K562 (cell line): ENCODE measurements around the gene IBTK. TPM values are rescaled to one million over a fixed set of nuclear protein-coding genes. Genes with fewer than 3 reads are reported as not detected.

Experiments used
- CBFA2T3 ChIP-seq: fragments of 450-650 bp; IDR thresholded peaks from 2 replicates; pipeline ENCODE4 v1.6.1; 2017
- EHMT2 ChIP-seq: fragments of 450-650 bp; IDR thresholded peaks from 2 replicates; pipeline ENCODE4 v1.6.1; 2018; ENCODE audit warnings: antibody characterized with exemption
- ELF4 ChIP-seq: fragments of 450-650 bp; formaldehyde crosslinking; IDR thresholded peaks from 2 replicates; pipeline ENCODE4 v1.4.0; 2022; ENCODE audit warnings: missing genetic modification characterization
- ETV5 ChIP-seq: sonication (generic); formaldehyde crosslinking; IDR thresholded peaks from 2 replicates; pipeline ENCODE4 v1.4.0; 2020; ENCODE audit warnings: low read depth, mild to moderate bottlenecking, missing genetic modification reagents
- HNRNPK ChIP-seq: fragments of 200-400 bp; formaldehyde crosslinking; IDR thresholded peaks from one replicate; pipeline ENCODE4 v1.6.1; 2018; ENCODE audit warnings: mild to moderate bottlenecking, low read depth, low read length; ENCODE audit not compliant: poor library complexity, severe bottlenecking
- HSF4 ChIP-seq: fragments of 250-450 bp; sonication (Bioruptor Pico); IDR thresholded peaks from 2 replicates; pipeline ENCODE4 v2.1.2; 2022; ENCODE audit warnings: mild to moderate bottlenecking, moderate library complexity, borderline replicate concordance
- KLF6 ChIP-seq: fragments of 250-450 bp; sonication (Bioruptor Pico); IDR thresholded peaks from 2 replicates; pipeline ENCODE4 v1.4.0; 2020; ENCODE audit warnings: mild to moderate bottlenecking, moderate library complexity, borderline replicate concordance
- NR2C2 ChIP-seq, 2 experiments: fragments of 200-800 bp in 1 of 2; sonication (Bioruptor generic) in 1 of 2; sonication (generic) in 1 of 2; formaldehyde crosslinking in 1 of 2; IDR thresholded peaks; 2 replicates each; pipeline versions ENCODE4 v1.6.1 to v1.8.0; 2016 to 2022; ENCODE audit warnings: mild to moderate bottlenecking in 1 of 2, missing compliant biosample characterization in 1 of 2, missing genetic modification characterization in 1 of 2, missing genetic modification reagents in 1 of 2
- PHTF2 ChIP-seq: fragments of 250-450 bp; sonication (Bioruptor Pico); IDR thresholded peaks from 2 replicates; pipeline ENCODE4 v1.5.0; 2021; ENCODE audit warnings: mild to moderate bottlenecking
- RUNX1 ChIP-seq: sonication (generic); IDR thresholded peaks from 2 replicates; pipeline ENCODE4 v1.6.1; 2016; ENCODE audit warnings: antibody characterized with exemption, low read depth
- SMAD4 ChIP-seq: fragments of 250-450 bp; sonication (Bioruptor Pico); conservative IDR thresholded peaks from 2 replicates; pipeline ENCODE4 v1.8.0; 2021; ENCODE audit warnings: inconsistent platforms, mild to moderate bottlenecking, moderate library complexity
- TBP ChIP-seq: optimal IDR thresholded peaks from 2 replicates; pipeline ENCODE3; 2011; ENCODE audit warnings: low read depth, low read length, improper control_type of control experiment
- ZNF224 ChIP-seq: sonication (generic); formaldehyde crosslinking; IDR thresholded peaks from 2 replicates; pipeline ENCODE4 v1.8.0; 2022; ENCODE audit warnings: mild to moderate bottlenecking, missing genetic modification reagents
- ZNF23 ChIP-seq: fragments of 250-450 bp; sonication (Bioruptor Pico); IDR thresholded peaks from 2 replicates; pipeline ENCODE4 v1.4.0; 2020; ENCODE audit warnings: mild to moderate bottlenecking
- ZNF586 ChIP-seq: fragments of 450-650 bp; formaldehyde crosslinking; conservative IDR thresholded peaks from 2 replicates; pipeline ENCODE4 v1.4.0; 2020; ENCODE audit warnings: mild to moderate bottlenecking, moderate library complexity
- ZNF707 ChIP-seq: fragments of 250-450 bp; sonication (Bioruptor Pico); conservative IDR thresholded peaks from 2 replicates; pipeline ENCODE4 v1.8.0; 2022; ENCODE audit warnings: inconsistent platforms, mild to moderate bottlenecking, moderate library complexity
- ZNF778 ChIP-seq: fragments of 450-650 bp; formaldehyde crosslinking; IDR thresholded peaks from 2 replicates; pipeline ENCODE4 v1.4.0; 2020; ENCODE audit warnings: mild to moderate bottlenecking, moderate library complexity
- polyA plus RNA-seq, 8 experiments: library from polyadenylated mRNA; depleted of rRNA in 4 of 8; stranded (reverse) in 5 of 8; unstranded in 3 of 8; fragments of >200 nt; fragmentation: Nextera tagmentation in 2 of 8; fragmentation: Illumina TruSeq in 1 of 8; extraction: Ambion mirVana in 2 of 8; extraction: Trizol in 1 of 8; gene quantifications; 2 replicates each; pipeline versions ENCODE4 v1.2.1 to v1.2.3, GENCODE V29; 2011 to 2014; ENCODE audit warnings: inconsistent platforms in 1 of 8, missing spikeins in 1 of 8
- total RNA-seq, 7 experiments: library from RNA; depleted of rRNA in 6 of 7; stranded (reverse); fragments of >200 nt in 6 of 7; fragmentation: Illumina TruSeq in 2 of 7; extraction: Trizol in 2 of 7; gene quantifications; 2 replicates each; pipeline versions ENCODE4 v1.2.1 to v1.2.3, GENCODE V29; 2011 to 2021; ENCODE audit warnings: low replicate concordance in 1 of 7
- TF ChIP-seq, protein P1 (sequence below): sonication (generic); formaldehyde crosslinking; IDR thresholded peaks from 2 replicates; pipeline ENCODE4 v1.8.0; 2022; ENCODE audit warnings: missing genetic modification reagents, mild to moderate bottlenecking, moderate library complexity, borderline replicate concordance
- TF ChIP-seq, protein P2 (sequence below): fragments of 250-450 bp; sonication (Bioruptor Pico); IDR thresholded peaks from 2 replicates; pipeline ENCODE4 v1.8.0; 2022; ENCODE audit warnings: moderate library complexity, mild to moderate bottlenecking, inconsistent platforms
- TF ChIP-seq, protein P3 (sequence below): sonication (generic); formaldehyde crosslinking; IDR thresholded peaks from 2 replicates; pipeline ENCODE4 v1.8.1; 2023; ENCODE audit warnings: mild to moderate bottlenecking, missing genetic modification reagents
- TF ChIP-seq, protein P4 (sequence below): sonication (generic); formaldehyde crosslinking; IDR thresholded peaks from 2 replicates; pipeline ENCODE4 v1.9.0; 2022; ENCODE audit warnings: mild to moderate bottlenecking, missing genetic modification reagents
- TF ChIP-seq, protein P5 (sequence below): fragments of 250-450 bp; sonication (Bioruptor Pico); IDR thresholded peaks from 2 replicates; pipeline ENCODE4 v1.5.0; 2021
- TF ChIP-seq, protein P6 (sequence below), 3 experiments: fragments of 200-800 bp in 1 of 3; fragments of 250-450 bp in 1 of 3; fragments of 450-650 bp in 1 of 3; sonication (Bioruptor Pico) in 1 of 3; sonication (Bioruptor generic) in 1 of 3; formaldehyde crosslinking in 1 of 3; IDR thresholded peaks; 2 replicates each; pipeline versions ENCODE4 v1.6.1 to v1.8.0; 2016 to 2022; ENCODE audit warnings: mild to moderate bottlenecking in 2 of 3, missing genetic modification characterization in 2 of 3, missing compliant biosample characterization in 1 of 3, moderate library complexity in 1 of 3

IBTK gene
- total and polyA plus RNA-seq, 9 of the 15 experiments (the other 6 are each of a cell fraction or from before 2014, with no cell fraction given) = 13.2 to 36.4 (median 21.8) TPM

DNA sequence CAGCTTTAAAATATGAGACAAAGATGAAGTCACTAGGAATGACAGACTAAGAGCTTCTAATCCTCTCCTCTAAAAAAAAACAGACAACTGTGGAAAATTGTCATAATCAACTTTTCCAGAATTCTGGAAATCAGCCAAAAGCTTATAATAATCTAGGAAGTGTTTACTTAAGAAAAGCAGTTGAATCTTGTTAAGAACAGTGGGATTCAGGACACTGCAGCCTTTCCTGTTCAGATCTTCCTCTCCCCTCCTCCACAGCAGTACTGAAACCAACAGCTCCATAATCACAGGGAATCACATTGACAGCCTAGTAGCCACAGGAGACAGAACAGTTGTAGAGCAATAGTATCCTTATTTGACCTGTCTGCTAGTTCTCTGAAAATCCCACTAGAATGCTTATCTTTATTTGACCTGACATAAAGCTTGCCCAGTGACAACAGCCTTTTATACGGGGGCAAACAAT, 41.6 kb downstream of the IBTK start (continued):
- no peak for TF ChIP-seq ZNF778
- TF ChIP-seq CBFA2T3 = peak; percentile 95
- TF ChIP-seq KLF6 = no peak
- TF ChIP-seq, protein P1, sequence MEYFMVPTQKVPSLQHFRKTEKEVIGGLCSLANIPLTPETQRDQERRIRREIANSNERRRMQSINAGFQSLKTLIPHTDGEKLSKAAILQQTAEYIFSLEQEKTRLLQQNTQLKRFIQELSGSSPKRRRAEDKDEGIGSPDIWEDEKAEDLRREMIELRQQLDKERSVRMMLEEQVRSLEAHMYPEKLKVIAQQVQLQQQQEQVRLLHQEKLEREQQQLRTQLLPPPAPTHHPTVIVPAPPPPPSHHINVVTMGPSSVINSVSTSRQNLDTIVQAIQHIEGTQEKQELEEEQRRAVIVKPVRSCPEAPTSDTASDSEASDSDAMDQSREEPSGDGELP (CRISPR knock-in tag) = no peak
- TF ChIP-seq HNRNPK = no peak
- TF ChIP-seq, protein P2, sequence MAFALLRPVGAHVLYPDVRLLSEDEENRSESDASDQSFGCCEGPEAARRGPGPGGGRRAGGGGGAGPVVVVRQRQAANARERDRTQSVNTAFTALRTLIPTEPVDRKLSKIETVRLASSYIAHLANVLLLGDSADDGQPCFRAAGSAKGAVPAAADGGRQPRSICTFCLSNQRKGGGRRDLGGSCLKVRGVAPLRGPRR (CRISPR knock-in tag) = no peak
- no peak for TF ChIP-seq ZNF707 (CRISPR knock-in tag)
- no peak for TF ChIP-seq RUNX1
- no peak for TF ChIP-seq ZNF23 (CRISPR knock-in tag)
- TF ChIP-seq, protein P3, sequence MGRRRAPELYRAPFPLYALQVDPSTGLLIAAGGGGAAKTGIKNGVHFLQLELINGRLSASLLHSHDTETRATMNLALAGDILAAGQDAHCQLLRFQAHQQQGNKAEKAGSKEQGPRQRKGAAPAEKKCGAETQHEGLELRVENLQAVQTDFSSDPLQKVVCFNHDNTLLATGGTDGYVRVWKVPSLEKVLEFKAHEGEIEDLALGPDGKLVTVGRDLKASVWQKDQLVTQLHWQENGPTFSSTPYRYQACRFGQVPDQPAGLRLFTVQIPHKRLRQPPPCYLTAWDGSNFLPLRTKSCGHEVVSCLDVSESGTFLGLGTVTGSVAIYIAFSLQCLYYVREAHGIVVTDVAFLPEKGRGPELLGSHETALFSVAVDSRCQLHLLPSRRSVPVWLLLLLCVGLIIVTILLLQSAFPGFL (CRISPR knock-in tag) = no peak
- TF ChIP-seq, protein P4, sequence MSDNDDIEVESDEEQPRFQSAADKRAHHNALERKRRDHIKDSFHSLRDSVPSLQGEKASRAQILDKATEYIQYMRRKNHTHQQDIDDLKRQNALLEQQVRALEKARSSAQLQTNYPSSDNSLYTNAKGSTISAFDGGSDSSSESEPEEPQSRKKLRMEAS = no peak
- TF ChIP-seq PHTF2 = no peak
- no peak; the same call in 1 of the 2 replicates for TF ChIP-seq EHMT2
- TF ChIP-seq ELF4 (CRISPR knock-in tag) = no peak
- no peak for TF ChIP-seq NR2C2 (CRISPR knock-in tag; IDR thresholded peaks at IDR 0.05)
- no peak for TF ChIP-seq NR2C2 (tag; IDR thresholded peaks at IDR 0.05)
- no peak for TF ChIP-seq ETV5 (CRISPR knock-in tag)
- TF ChIP-seq TBP = no peak
- TF ChIP-seq, protein P5, sequence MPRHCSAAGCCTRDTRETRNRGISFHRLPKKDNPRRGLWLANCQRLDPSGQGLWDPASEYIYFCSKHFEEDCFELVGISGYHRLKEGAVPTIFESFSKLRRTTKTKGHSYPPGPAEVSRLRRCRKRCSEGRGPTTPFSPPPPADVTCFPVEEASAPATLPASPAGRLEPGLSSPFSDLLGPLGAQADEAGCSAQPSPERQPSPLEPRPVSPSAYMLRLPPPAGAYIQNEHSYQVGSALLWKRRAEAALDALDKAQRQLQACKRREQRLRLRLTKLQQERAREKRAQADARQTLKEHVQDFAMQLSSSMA (CRISPR knock-in tag) = no peak
- TF ChIP-seq ZNF586 (CRISPR knock-in tag) = no peak
- TF ChIP-seq ZNF224 = no peak
- TF ChIP-seq HSF4 (CRISPR knock-in tag) = no peak
- peak; percentile 95 for TF ChIP-seq SMAD4 (CRISPR knock-in tag)
- TF ChIP-seq, protein P6, sequence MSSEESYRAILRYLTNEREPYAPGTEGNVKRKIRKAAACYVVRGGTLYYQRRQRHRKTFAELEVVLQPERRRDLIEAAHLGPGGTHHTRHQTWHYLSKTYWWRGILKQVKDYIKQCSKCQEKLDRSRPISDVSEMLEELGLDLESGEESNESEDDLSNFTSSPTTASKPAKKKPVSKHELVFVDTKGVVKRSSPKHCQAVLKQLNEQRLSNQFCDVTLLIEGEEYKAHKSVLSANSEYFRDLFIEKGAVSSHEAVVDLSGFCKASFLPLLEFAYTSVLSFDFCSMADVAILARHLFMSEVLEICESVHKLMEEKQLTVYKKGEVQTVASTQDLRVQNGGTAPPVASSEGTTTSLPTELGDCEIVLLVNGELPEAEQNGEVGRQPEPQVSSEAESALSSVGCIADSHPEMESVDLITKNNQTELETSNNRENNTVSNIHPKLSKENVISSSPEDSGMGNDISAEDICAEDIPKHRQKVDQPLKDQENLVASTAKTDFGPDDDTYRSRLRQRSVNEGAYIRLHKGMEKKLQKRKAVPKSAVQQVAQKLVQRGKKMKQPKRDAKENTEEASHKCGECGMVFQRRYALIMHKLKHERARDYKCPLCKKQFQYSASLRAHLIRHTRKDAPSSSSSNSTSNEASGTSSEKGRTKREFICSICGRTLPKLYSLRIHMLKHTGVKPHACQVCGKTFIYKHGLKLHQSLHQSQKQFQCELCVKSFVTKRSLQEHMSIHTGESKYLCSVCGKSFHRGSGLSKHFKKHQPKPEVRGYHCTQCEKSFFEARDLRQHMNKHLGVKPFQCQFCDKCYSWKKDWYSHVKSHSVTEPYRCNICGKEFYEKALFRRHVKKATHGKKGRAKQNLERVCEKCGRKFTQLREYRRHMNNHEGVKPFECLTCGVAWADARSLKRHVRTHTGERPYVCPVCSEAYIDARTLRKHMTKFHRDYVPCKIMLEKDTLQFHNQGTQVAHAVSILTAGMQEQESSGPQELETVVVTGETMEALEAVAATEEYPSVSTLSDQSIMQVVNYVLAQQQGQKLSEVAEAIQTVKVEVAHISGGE (CRISPR knock-in tag; IDR thresholded peaks at IDR 0.05) = no peak
